HG02759 (cell line): Measurements from ENCODE around the gene DTD1.
A peak's percentile ranks its signal among the peaks of the same experiment; 100 is the strongest.

Experiments used
- ATAC-seq: cut with Tn5 transposase; IDR thresholded peaks from one replicate; pipeline ENCODE4 v1.9.1; 2021; ENCODE audit warnings: mild to moderate bottlenecking, moderate library complexity; ENCODE audit not compliant: unreplicated experiment

The DTD1 gene

GRCh38 chr20:18614244-18614643 lies 26.4 kb downstream of the DTD1 start:
- ATAC-seq = no peak

- ATAC-seq = no peak
Observed at GRCh38 chr20:18615020-18615650, 27.3 kb downstream of the DTD1 start.

GRCh38 chr20:18621004-18621403 lies 33.1 kb downstream of the DTD1 start:
- no peak for ATAC-seq

DNA sequence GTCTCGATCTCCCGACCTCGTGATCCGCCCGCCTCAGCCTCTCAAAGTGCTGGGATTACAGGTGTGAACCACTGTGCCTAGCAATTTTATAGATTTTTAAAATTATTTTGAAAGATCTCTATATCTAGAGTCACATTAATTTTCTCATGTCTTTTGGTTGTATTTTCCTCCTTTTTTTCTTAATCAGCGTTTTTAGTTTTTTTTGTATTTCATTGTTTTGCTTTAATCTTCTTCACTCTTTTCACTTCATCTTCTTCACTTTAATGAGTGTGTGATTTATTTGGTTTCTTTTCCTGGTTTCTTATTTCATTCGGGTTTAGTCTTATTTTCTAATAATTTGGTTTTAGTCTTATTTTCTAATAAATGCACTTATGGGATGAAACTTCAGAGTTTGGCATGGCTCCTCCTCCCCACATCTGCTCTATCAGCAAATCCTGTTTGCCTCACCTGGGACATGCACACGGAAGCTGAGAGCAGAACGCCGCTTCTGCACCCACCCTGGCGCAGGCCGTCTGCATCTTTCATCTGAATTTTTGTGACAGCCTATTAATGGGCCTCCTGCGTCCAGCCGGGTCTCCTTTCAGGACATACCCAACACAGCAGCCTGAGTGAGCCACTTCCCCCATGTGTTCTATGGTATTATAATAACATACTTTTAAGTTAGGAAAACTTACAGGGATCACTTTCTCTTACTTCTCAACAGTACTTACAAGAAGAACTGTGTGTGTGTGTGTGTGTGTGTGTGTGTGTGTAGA lies 35.5 kb downstream of the DTD1 start:
- ATAC-seq = no peak

- ATAC-seq = no peak
Observed at GRCh38 chr20:18624948-18625347, 37.1 kb downstream of the DTD1 start.

DNA sequence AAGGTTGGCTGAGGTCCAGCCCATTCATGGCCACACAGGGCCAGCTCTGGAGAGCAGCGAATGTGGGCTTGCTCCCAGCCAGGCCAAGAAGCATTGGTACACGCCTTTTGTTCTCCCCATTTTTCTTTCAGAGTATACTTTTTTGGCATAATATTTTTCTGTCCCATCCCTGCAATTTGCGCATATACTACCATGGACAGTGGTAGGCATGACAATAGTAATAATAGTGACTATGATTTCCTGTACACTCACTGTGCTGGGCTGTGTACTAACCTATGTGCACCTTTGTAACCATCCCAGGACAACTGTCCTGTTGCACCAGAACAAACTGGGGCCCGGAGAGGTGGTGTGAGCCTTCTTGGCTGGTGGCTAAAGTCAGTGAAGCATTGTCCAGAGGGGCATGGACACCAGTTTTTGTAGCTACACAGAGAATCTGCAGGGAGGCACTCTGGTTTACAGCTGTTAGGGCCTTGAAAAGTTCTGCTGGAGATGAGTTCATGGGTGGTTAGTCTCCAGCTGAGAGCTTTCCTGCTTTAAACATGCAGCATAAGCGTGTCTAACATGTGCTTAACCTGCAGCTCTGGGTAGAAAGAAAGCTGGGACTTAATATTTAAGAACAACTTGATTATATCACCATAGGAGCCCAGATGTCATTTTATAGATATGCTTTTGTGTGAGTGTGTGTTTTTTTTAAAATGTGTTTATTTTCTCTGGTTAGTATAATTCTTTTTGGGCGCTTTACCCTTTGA lies 38.2 kb downstream of the DTD1 start:
- ATAC-seq = no peak

- ATAC-seq = no peak
Observed at GRCh38 chr20:18628330-18628920, 40.6 kb downstream of the DTD1 start.

- peak; percentile 97 for ATAC-seq
Observed at GRCh38 chr20:18632196-18632789, 44.4 kb downstream of the DTD1 start.

- no peak for ATAC-seq
Observed at GRCh38 chr20:18633411-18633810, 45.6 kb downstream of the DTD1 start.

DNA sequence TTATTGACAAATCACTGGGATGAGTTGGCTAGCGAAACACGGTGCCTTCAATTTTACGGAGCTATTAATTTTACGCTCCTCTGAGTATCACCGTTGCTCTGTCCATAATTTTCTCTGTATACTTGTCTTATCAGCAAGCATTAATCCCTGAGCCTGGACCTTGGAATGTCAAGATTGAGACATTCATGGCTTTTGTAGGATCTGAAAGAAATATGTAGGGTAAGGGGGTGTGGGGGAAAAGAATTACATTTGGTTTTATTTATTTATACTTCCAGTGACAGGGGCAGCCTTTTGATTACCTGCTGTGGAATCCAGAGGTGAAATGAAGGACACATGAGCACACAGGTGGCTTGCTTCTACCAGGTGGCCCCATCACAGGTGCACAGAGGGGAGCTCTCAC lies 46.6 kb downstream of the DTD1 start:
- no peak for ATAC-seq

GRCh38 chr20:18635380-18635779 lies 47.5 kb downstream of the DTD1 start:
- ATAC-seq = no peak

DNA sequence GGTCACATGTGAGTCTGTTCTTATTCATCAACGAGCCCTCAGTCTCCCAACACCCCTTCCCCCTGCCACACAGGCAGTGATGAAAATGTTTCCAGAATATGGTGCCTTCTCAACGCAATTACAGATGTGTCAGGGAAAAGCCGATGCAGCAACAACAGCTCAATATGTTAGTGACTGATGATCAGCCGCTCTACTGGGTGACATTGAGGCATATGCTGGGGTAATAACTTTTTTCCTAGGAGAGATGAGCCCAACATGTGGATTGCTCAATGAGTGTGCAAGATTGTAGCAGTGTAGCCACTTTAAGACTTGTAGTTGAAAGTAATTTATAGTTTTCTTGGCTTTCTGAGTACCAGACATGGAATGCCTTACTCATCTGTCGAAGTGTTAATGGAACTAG lies 49.4 kb downstream of the DTD1 start:
- no peak for ATAC-seq

- ATAC-seq = no peak
Observed at GRCh38 chr20:18638768-18639167, 50.9 kb downstream of the DTD1 start.

DNA sequence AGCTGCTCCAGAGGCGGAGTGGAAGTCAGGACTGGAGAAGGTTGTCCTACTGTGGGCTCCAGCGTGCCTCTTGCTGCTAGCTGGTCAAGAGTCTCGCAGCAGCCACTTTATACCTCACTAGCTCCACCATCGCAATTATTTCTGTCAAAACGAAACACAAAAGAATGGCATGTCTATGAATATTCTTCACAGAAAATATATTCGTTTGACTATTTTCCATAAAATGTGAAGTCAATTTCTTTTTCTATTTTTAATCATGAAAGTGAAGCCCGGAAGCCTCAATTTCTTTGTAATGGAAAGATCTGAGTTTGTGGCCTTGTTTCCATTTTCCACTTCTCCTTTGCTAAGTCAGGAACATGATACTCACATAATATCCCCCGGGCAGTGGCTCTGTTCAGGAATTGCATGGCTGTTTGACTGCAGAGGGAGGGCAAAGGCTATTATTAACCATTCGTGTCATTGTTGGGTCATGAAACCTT lies 51.7 kb downstream of the DTD1 start:
- ATAC-seq = no peak

DNA sequence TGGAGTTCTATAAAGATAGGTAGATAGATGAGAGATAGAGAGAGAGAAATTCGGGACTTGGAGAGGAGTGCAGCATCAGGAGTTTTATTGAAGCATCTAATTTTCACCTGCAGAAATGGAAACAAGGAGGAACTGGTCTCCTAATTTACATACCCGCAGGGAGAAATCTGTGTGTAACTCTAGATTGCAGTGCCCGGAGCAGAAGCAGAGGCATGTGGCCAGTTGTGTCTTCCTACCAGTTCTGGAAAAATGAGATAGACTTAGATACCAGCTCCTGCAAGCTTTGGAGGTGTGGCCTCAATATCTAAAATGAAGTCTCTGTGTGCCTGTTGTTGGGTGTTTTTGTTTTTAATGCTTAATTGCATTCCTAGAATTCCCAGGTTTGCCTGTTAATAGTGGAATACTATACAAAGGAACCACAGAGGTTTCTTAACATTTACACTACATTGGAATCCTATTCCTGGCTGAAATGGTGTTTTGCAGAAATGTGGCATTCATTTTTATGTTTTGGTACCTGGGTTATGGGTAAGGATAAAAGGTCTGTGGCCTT lies 57.4 kb downstream of the DTD1 start:
- ATAC-seq = no peak

DNA sequence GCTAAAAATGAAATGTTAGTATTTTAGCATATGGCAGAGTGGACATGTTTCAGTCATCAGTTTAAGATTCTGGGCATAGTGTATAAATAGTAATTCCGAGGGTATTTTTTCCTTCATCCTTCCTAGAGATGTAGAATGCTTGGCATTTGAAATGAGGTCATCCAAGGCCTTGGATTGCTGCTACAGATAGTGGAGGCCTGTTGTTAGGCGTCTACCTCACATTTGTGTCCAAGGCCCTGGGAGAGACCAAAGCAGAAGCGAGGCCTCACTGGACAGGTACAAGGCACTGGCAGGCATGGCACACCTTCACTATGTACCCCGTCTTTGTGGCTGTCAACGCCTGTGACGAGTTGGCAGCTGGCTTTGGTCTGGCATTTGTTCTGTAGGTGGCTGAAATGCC lies 58.0 kb downstream of the DTD1 start:
- ATAC-seq = no peak

- ATAC-seq = no peak
Observed at GRCh38 chr20:18647777-18648176, 59.9 kb downstream of the DTD1 start.

- no peak for ATAC-seq
Observed at GRCh38 chr20:18650224-18650623, 62.4 kb downstream of the DTD1 start.

DNA sequence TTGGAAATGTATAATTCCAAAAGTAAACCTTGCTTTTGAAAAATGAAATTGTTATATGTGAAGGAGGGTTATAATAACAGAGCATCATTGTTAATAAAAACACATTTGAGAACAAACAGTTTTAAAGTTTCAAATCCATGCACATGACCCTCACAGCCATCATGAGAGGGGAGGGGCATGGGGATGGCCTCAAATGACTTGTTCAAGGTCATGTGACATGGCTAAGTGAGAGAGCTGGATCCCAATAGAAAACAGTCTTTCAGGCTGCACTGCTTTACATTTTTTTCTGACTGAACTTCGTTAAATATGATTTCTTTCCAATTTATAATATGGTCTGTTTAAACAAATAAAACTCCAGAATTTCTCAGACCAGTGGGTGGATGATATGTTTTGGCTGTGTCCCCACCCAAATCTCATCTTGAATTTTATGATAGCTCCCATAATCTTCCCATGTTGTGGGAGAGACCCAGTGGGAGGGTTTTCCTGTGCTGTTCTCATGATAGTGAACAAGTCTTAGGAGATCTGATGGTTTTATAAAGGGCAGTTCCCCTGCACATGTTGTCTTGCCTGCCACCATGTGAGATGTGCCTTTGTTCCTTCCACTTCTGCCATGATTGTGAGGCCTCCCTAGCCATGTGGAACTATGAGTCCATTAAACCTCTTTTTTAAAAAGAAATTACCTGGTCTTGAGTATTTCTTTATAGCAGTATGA lies 66.0 kb downstream of the DTD1 start:
- ATAC-seq = no peak

- no peak for ATAC-seq
Observed at GRCh38 chr20:18654448-18654773, 66.6 kb downstream of the DTD1 start.
